Kidney (tissue), 14 donors: ENCODE data around the gene FGB. TPM values are rescaled to one million over a fixed set of nuclear protein-coding genes. Genes with fewer than 3 reads are reported as not detected.
A peak's percentile ranks its signal among the peaks of the same experiment; 100 is the strongest.

Experiments
- DNase-seq, 5 donors: peaks; one replicate each; pipeline ENCODE4 v3.0.0-alpha.2; 2013 to 2020
- FAIRE-seq: peaks from 2 replicates; lab custom pipeline; 2012; peaks lifted over from hg19 to GRCh38; lab: Jason Lieb, UNC
- H3K27ac ChIP-seq, 2 donors: one replicate each; pipeline ENCODE4 v1.7.0; 2013; ENCODE audit warnings: low read depth in 2 of 2, low read length in 2 of 2, inconsistent platforms in 1 of 2
- H3K27me3 ChIP-seq: one replicate; pipeline ENCODE4 v1.7.1; 2013; ENCODE audit warnings: low read length, inconsistent platforms; ENCODE audit not compliant: control insufficient read depth, insufficient read depth
- H3K36me3 ChIP-seq, 3 donors: one replicate each; pipeline versions ENCODE4 v1.7.0 to v1.7.1; 2013; ENCODE audit warnings: low read length in 3 of 3, control low read depth in 1 of 3, inconsistent platforms in 1 of 3; ENCODE audit not compliant: insufficient read depth in 3 of 3, control insufficient read depth in 2 of 3
- H3K4me1 ChIP-seq, 3 donors: one replicate each; pipeline versions ENCODE4 v1.7.0 to v1.7.1; 2013; ENCODE audit warnings: low read length in 3 of 3, inconsistent platforms in 1 of 3, low read depth in 1 of 3; ENCODE audit not compliant: control insufficient read depth in 2 of 3, insufficient read depth in 2 of 3
- H3K4me3 ChIP-seq, 3 donors: one replicate each; pipeline versions ENCODE4 v1.7.0 to v1.8.1; 2013; ENCODE audit warnings: low read length in 3 of 3, control low read depth in 1 of 3, inconsistent platforms in 1 of 3
- H3K9ac ChIP-seq, 3 donors: one replicate each; pipeline versions ENCODE4 v1.7.0 to v1.7.1; 2013; ENCODE audit warnings: low read length in 3 of 3, control low read depth in 1 of 3, inconsistent platforms in 1 of 3
- H3K9me3 ChIP-seq, 3 donors: one replicate each; pipeline versions ENCODE4 v1.7.0 to v1.7.1; 2013; ENCODE audit warnings: low read length in 3 of 3, control low read depth in 1 of 3, inconsistent platforms in 1 of 3; ENCODE audit not compliant: control insufficient read depth in 2 of 3, insufficient read depth in 1 of 3
- CTCF ChIP-seq: IDR thresholded peaks from 3 replicates; pipeline ENCODE4 v1.5.1; 2012; ENCODE audit warnings: mild to moderate bottlenecking, moderate library complexity, borderline replicate concordance; ENCODE audit not compliant: insufficient read depth; ENCODE audit errors: extremely low read depth
- intact Hi-C: fragments of 100-400 bp; cut with DNase I; formaldehyde crosslinking; loops from one replicate; pipeline ENCODE4 v1.11.1; 2022
- polyA plus RNA-seq: library from polyadenylated mRNA; stranded (reverse); fragments of 350-450 nt; fragmentation: Illumina TruSeq; extraction: RNeasy Lipid Tissue Mini Kit (QIAGEN cat#74804); gene quantifications from one replicate; pipeline ENCODE4 v1.2.3, GENCODE V29; 2014; ENCODE audit warnings: low read depth, low replicate concordance; ENCODE audit not compliant: insufficient read depth
- total RNA-seq: library from RNA; stranded (reverse); fragmentation: NEBNext Ultra II Directional; extraction: Animal tissue kit (Norgen Biotek cat#: 25700); gene quantifications from one replicate; pipeline ENCODE4 v1.2.1, GENCODE V29; 2021
- donor health status: control.
- donor health status: control.
- donor health status: control.
- donor health status: control.
- donor health status: control.
- donor health status: DM: yes; HTN: yes; CAD: no.
- donor health status: Normal renal cell carcinoma (clear cell type).

The FGB gene
- total and polyA plus RNA-seq, 2 donors from 2014 or later = 23.5 to 42.5 TPM

GRCh38 chr4:154566639-154567204 is 3.9 kb downstream of the FGB start:
- DNase-seq (no peak), FAIRE-seq (no peak)
- no peak for TF ChIP-seq CTCF
- H3K27me3 ChIP-seq = no peaks in the 10 kb centered on the region
- H3K36me3 ChIP-seq = no peaks in the 10 kb centered on the region
- H3K27ac ChIP-seq = no peak overlapping the region
- H3K9me3 ChIP-seq = no peaks in the 10 kb centered on the region
- H3K4me1 ChIP-seq = no peaks in the 10 kb centered on the region
- H3K9ac ChIP-seq = no peak overlapping the region
- H3K4me3 ChIP-seq = peak overlapping the region in 1 of 3 donors; percentile 39
- intact Hi-C loops = no loop called here

- intact Hi-C loops = no loop called here
- FAIRE-seq = no peak
- Histone ChIP-seq H3K4me3 (no peak overlapping the region), H3K9ac (no peak overlapping the region), H3K36me3 (no peaks in the 10 kb centered on the region), H3K4me1 (no peaks in the 10 kb centered on the region), H3K9me3 (no peaks in the 10 kb centered on the region), H3K27me3 (no peaks in the 10 kb centered on the region), H3K27ac (no peak overlapping the region)
- no peak for DNase-seq
- TF ChIP-seq CTCF = no peak
These were observed 6.2 kb downstream of the FGB start for GRCh38 chr4:154569028-154569427.

- no peak overlapping the region for H3K27ac ChIP-seq
- TF ChIP-seq CTCF = no peak
- H3K27me3 ChIP-seq = no peaks in the 10 kb centered on the region
- no peaks in the 10 kb centered on the region for H3K4me1 ChIP-seq
- no peak overlapping the region for H3K4me3 ChIP-seq
- DNase-seq (no peak), FAIRE-seq (no peak)
- no peak overlapping the region for H3K9ac ChIP-seq
- H3K36me3 ChIP-seq = no peaks in the 10 kb centered on the region
- H3K9me3 ChIP-seq = no peaks in the 10 kb centered on the region
- intact Hi-C loops = no loop called here
These were observed 6.8 kb downstream of the FGB start for GRCh38 chr4:154569584-154569983.
